NCI-H69 (cell line): ENCODE results near the gene TKTL1.
"Not testable (repeated sequence)": the region's sequence is repeated elsewhere in the genome, so short reads cannot be mapped to it uniquely, and the experiment has no call there.

Experiments used
- DNase-seq: peaks from one replicate; lab custom pipeline; 2025; lab: John Stamatoyannopoulos, UW

The TKTL1 gene

DNA sequence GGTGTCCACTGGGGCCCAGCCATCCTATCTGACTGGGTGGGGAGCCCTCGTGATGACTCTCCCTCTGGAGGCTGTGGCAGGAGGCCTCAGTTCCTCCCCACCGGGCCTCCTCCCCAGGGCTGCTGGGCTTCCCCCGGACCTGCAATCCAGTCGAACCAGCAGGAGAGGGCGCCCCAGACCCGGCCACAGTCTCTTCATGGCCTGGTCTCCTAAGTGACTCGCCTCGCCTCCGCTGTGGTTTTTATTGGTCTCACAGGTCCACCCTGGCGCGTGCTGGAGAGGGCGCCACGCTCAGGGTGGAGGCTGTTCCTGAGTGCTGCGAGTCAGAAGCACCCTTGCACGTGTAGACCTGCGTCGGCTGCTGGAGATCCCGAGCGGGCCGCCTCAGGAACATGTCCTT, 48.0 kb downstream of the TKTL1 start:
- DNase-seq: not testable (repeated sequence)

DNA sequence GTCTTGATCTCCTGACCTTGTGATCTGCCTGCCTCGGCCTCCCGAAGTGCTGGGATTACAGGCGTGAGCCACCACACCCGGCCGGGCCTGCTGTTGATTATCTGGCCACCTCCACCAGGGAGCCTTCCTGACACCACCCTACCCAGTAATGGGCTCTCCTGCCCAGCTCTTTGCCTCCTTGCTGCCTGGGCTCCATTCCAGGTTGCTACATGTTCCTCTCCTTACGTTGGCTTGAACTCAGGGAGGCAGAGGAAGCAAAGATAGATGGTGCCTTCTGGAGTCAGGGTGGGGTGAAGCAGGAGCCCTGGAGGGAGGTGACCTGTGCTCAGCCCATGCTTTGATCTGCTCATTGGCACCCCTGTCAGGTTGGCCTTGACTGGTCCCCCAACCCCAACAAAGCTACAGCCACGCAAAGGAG, 52.5 kb downstream of the TKTL1 start:
- no peak for DNase-seq

DNA sequence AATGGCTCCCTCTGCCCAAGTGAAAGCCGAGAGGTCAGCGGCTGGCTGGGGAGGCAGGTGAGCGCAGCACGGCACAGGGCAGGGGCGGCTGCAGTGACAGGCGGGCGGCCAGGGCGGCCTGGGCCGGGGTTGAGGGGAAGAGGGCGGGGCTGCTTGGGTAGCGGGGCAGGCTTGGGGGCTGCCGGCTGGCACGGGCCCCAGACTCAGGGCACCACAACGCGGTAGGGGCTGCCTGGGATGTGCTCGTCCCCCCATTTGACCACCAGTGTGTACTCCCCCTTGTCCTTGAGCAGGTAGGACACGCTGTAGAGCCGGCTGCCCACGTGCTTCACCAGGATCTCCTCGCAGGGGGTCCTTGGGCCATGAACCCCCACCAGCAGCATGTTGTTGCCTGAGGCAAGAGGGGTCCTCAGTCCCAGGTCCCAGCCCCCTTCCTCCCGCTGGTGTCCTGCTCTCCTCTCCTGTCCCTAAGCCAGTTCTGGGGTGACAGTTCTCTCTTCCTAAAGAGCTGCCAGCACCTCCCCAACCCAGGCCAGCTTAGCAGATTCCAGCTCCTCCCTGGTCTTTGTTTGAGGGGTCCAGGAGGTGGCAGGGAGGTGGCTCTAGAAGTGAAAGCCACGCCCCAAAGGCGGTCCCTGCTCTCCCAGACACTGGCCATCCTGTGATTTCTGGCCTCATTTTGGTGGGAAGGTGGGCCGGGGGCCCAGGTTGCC, 53.2 kb downstream of the TKTL1 start:
- DNase-seq: no peak

DNA sequence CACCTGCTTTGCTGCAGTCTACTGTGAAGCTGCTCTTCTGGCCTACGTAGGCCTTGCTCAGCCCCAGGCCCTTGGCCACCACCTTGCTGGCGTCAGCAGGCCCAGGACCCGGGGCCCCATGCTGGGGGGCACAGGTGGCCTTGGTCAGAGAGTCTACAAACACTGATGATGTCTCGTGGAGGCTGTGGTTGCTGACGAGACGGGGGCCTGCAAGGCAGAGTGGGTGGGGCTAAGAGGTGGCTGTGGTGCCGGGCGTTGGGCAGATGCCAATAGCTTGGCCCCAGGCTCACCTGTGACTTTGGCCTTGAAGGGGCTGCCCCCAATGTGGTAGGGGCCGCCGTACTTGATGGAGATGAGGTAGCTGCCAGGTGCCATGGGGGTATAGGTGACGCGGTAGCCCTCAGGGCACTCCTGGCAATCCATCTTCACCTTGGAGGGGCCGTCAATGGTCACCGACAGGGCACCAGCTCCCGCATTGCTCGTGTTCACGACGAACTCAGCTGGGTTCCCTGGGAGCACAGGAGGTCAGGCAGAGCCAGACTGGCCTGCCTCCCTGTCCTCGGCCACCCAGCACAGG, 53.9 kb downstream of the TKTL1 start:
- no peak for DNase-seq

GRCh38 chrX:154349979-154350378, 54.4 kb downstream of the TKTL1 start:
- DNase-seq: no peak

GRCh38 chrX:154350429-154351182, 55.0 kb downstream of the TKTL1 start:
- DNase-seq: no peak

DNA sequence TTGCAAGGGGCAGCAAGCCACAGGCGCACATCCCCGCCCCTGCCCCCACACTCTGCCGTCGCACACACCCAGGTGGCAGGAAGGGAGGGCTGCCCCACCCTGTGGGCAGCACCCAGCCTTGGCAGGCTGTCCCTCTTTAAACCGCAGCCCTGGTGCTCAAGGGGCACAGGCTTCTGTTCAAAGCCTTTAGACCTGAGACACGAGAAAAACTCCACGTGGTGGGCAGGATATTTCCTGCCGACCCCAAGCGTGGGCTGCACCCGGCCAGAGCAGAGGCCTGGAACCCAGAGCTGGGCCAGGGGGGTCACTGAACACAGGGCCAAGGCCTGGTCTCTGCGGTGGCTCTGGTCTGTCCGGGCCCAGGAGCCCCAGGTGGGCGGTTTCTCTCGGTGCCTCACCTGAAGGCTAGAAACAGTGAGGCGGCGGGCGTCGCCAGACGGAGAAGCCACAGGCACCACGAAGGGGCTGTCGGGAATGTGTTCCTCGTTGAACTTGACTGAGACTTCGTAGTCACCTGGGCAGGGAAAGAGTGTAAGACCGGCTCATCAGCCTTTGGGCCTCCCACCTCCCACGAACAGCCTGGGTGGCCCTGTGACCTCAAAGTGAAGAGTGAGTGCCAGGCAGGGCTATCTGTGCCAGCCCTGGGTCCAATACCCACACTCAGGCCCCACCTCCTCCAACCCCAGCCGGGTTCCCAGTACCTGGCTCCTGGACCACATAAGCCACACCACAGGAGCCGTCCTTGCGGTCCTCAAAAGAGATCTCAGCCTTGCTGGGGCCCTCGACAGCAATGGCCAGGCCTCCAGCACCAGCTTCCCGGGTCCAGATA, 55.8 kb downstream of the TKTL1 start:
- no peak for DNase-seq

DNA sequence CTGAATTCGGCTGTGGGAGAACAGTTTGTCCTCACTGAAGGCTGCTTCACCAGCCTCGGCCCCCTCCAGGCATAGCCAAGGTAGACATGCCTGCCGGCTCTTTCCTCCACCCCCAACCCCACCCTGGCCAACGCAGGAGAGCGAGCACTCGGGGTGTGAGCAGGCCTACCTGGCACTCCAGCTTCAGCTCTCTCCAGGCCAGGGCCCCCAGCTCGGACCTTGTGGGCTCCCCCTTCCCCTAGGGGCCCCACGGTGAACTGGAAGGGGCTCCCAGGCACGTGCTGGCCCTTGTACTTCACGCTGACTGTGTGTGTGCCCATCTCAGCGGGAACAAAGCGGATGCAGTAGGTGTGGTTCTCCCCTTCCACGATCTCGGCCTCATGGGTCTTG, 56.4 kb downstream of the TKTL1 start:
- no peak for DNase-seq

- DNase-seq: no peak
These were observed 56.9 kb downstream of the TKTL1 start for GRCh38 chrX:154352466-154352865.

GRCh38 chrX:154353172-154353843, 57.7 kb downstream of the TKTL1 start:
- DNase-seq: no peak

- no peak for DNase-seq
These were observed 58.4 kb downstream of the TKTL1 start for GRCh38 chrX:154354013-154354412.

- no peak for DNase-seq
These were observed 58.9 kb downstream of the TKTL1 start for GRCh38 chrX:154354516-154354915.

DNA sequence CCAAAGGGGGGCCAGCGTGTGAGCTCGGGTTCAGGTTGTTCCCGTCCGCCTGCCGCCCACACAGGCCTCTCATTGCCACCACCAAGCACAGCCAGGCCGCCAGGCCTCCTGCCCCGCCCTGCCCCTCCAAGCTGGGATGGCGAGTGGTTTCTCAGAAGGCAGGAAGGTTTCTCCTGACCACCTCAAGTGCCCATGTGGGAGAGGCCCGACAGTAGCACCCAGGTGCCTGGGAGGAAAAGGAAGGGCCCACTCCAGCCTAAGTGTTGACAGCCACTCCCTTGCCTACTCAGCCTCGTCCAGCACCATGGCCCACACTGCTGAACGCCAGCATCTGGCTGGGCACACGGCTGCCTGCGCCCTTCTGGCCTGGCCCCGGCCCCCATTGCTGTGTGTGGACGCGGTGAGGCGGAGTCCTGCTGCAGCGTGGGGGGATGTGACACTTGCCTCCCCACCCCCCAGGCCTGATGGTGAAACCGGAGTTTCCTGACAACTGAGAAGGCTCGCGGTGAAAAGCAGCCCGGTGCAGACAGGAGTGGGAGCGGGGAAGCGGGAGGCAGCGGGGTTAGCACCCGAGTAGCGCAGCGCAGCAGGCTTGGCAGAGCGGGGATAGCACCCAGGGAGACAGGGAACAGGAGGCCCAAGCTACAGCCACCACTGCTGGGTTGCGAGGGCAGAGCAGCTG, 59.6 kb downstream of the TKTL1 start:
- DNase-seq: no peak

GRCh38 chrX:154355776-154356140, 60.2 kb downstream of the TKTL1 start:
- no peak for DNase-seq

DNA sequence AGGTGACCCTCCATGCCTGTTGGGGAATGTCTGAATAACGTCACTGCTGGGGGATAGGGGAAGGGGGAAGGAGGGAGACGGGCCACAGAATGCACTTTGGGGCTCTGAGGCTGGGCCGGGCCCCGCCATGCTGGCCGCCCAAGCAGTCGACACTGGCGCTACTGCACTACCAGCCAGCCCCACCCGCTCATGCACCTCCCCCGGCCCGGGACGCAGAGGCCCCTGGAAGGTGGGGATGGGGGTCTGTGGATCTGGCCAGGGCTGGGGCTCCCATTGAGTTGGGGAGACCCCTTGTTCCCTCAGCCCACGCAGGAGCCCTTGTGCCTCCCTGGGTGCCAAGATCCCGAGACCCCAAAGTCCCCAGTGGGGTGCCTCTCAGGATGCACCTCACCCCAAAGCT, 61.0 kb downstream of the TKTL1 start:
- no peak for DNase-seq

DNA sequence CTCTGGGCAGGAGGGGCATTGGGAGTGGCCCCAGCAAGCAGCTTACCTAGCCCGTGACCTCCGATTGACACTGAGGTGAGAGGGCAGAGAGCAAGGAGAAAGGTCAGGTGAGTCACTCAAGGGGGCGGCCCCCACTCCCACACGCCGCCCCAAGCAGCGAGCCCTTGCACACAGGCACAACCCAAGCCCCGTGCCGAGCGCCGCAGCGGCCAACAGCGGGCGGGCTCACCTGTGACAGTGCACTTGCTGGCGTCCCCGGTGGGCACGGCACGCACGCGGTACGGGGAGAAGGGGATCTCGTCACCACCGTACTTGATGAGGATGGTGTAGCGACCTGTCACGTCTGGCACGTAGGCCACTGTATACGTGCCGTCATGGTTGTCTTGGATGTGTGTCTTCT, 61.6 kb downstream of the TKTL1 start:
- no peak for DNase-seq

DNA sequence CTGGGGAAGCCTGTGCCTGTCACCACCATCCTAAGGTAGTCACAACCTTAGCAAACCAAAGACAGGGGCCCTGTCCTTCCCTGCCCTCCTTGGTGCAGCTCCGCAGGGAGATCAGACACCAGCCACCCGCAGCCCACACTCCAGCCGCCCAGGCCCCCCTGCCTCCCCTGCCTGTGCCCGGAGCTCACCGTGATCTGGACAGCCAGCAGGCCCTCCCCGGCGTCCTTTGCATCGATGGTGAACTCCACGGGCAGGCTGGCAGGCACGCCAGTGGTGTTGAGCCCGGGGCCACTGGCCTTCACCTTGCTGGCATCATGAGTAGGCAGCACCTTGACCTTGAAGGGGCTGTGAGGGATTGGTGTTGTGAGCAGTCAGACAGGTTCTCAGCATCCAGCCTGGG, 62.4 kb downstream of the TKTL1 start:
- no peak for DNase-seq

DNA sequence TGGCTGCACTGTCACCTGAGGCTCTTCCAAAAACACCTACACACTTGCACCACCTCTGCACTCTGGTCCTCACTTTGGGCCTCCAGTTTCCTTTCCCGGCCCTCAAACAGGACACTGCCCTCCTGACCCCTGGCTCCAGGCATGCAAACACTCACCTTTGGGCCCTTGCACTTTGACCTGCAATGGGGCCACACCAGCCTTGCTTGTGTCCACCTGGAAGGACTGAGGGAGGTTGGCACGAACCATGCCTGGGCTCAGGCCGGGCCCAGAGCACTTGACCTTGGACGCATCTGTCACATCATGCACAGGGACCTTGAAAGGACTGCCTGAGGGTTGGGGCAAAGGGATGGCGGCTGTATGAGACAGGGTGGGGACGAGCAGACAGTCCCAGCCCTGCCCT, 63.2 kb downstream of the TKTL1 start:
- DNase-seq: no peak

DNA sequence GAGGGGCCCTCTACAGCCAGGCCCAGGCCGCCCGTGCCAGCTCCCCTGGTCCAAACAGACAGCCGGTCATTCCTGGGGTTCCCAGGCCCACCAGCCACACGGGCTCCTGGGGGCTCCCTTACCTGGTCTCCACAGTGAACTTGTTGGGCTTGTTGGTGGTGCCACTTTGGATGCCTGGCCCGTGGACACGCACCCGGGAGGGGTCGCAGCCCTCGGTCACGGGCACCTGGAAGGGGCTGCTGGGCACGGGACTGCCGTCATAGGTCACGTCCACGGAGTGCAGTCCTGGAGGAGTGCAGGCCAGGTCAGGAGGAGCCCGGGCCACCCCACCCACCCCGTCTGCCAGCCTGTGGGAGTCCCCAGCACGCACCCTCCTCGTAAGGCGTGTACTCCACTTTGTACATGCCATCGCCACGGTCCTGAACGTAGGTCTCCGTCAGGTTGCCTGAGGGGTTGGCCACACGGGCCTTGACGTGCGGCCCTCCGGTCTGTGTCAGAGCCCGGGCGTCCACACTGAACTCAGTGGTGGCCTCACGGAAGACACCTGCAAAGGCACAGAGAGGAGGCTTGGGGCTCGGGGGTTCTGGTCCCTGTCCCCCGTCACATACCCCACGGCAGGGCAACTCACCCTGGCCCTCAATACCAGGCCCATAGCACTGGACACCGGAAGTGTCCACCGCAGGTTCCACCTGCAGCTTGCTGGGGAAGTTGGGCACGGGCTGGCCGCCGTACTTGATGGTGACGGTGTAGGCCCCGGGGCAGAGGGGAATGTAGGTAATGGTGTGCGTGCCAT, 64.0 kb downstream of the TKTL1 start:
- DNase-seq: no peak

- no peak for DNase-seq
These were observed 64.6 kb downstream of the TKTL1 start for GRCh38 chrX:154360155-154360713.
